SK-N-SH (cell line): ENCODE results near the gene BCAS3. TPM values are rescaled to one million over a fixed set of nuclear protein-coding genes. Genes with fewer than 3 reads are reported as not detected.

Experiments
- CTCF ChIA-PET: fragments of 300-600, 350-600 bp; formaldehyde crosslinking; extraction: SDS; loops from one replicate; lab custom pipeline; 2021; lab: Yijun Ruan, JAX
- POLR2A ChIA-PET: fragments of 350-600 bp; sonication (Branson Sonifier 250); formaldehyde crosslinking; extraction: SDS; loops from one replicate; lab custom pipeline; 2020; ENCODE audit warnings: antibody characterized with exemption, inconsistent platforms; lab: Yijun Ruan, JAX
- DNase-seq: peaks from one replicate; pipeline ENCODE4 v3.0.0; 2012
- H2AFZ ChIP-seq: fragments of 200-600 bp; sonication (generic); 2 replicates; pipeline ENCODE4 v1.8.1; 2016; ENCODE audit warnings: antibody characterized with exemption, mild to moderate bottlenecking, low read depth
- H3F3A ChIP-seq: fragments of 200-600 bp; sonication (generic); replicated peaks from 2 replicates; pipeline ENCODE3; 2016; ENCODE audit warnings: antibody characterized with exemption, mild to moderate bottlenecking; ENCODE audit not compliant: insufficient read depth
- H3K27ac ChIP-seq, 2 experiments: fragments of 200-500 bp in 1 of 2; fragments of 200-600 bp in 1 of 2; sonication (Bioruptor generic) in 1 of 2; sonication (generic), shearing (Covaris generic) in 1 of 2; 2 replicates each; pipeline versions ENCODE4 v1.5.1 to v1.6.1; 2014 to 2016; ENCODE audit warnings: low read depth in 2 of 2, inconsistent platforms in 1 of 2, low read length in 1 of 2, mild to moderate bottlenecking in 1 of 2, mixed read lengths in 1 of 2
- H3K27me3 ChIP-seq: fragments of 200-600 bp; sonication (generic), shearing (Covaris generic); 2 replicates; pipeline ENCODE4 v1.6.1; 2016; ENCODE audit warnings: mixed run types; ENCODE audit not compliant: insufficient read depth
- H3K36me3 ChIP-seq, 2 experiments: fragments of 200-500 bp in 1 of 2; fragments of 200-600 bp in 1 of 2; sonication (Bioruptor generic) in 1 of 2; sonication (generic) in 1 of 2; replicated peaks in 1 of 2; 2 replicates each; pipeline versions ENCODE3 to v1.5.1; 2014 to 2016; ENCODE audit warnings: low read length in 1 of 2, mild to moderate bottlenecking in 1 of 2; ENCODE audit not compliant: insufficient read depth in 2 of 2, control insufficient read depth in 1 of 2
- H3K4me1 ChIP-seq, 2 experiments: fragments of 200-500 bp in 1 of 2; fragments of 200-600 bp in 1 of 2; sonication (Bioruptor generic) in 1 of 2; sonication (generic), shearing (Covaris generic) in 1 of 2; 2 replicates each; pipeline versions ENCODE4 v1.5.1 to v1.6.1; 2014 to 2016; ENCODE audit warnings: low read depth in 1 of 2, low read length in 1 of 2, mixed run types in 1 of 2; ENCODE audit not compliant: insufficient read depth in 2 of 2, control insufficient read depth in 1 of 2
- H3K4me2 ChIP-seq: fragments of 200-600 bp; sonication (generic), shearing (Covaris generic); 2 replicates; pipeline ENCODE4 v1.6.1; 2017; ENCODE audit warnings: mixed run types
- H3K4me3 ChIP-seq, 2 experiments: fragments of 200-500 bp in 1 of 2; fragments of 200-600 bp in 1 of 2; sonication (Bioruptor generic) in 1 of 2; sonication (generic), shearing (Covaris generic) in 1 of 2; 2 replicates each; pipeline versions ENCODE4 v1.5.1 to v1.8.1; 2014 to 2016; ENCODE audit warnings: low read depth in 2 of 2, inconsistent platforms in 1 of 2, low read length in 1 of 2, mild to moderate bottlenecking in 1 of 2, mixed read lengths in 1 of 2, moderate library complexity in 1 of 2
- H3K79me2 ChIP-seq: fragments of 200-600 bp; sonication (generic); 2 replicates; pipeline ENCODE4 v1.8.1; 2017; ENCODE audit warnings: mild to moderate bottlenecking; ENCODE audit not compliant: insufficient read depth
- H3K9ac ChIP-seq: fragments of 200-600 bp; sonication (generic); 2 replicates; pipeline ENCODE4 v1.6.1; 2017; ENCODE audit warnings: mixed run types
- H3K9me2 ChIP-seq: fragments of 200-600 bp; sonication (generic); 2 replicates; pipeline ENCODE4 v1.6.1; 2017; ENCODE audit warnings: mixed run types
- H3K9me3 ChIP-seq: fragments of 200-600 bp; sonication (generic); 2 replicates; pipeline ENCODE4 v1.6.1; 2017; ENCODE audit warnings: mixed run types, mild to moderate bottlenecking, moderate library complexity
- H4K20me1 ChIP-seq: fragments of 200-600 bp; sonication (generic); 2 replicates; pipeline ENCODE4 v1.6.1; 2017; ENCODE audit warnings: mild to moderate bottlenecking, mixed run types; ENCODE audit not compliant: insufficient read depth
- CHD2 ChIP-seq: fragments of 150-350 bp; IDR thresholded peaks from 2 replicates; pipeline ENCODE4 v1.6.1; 2018; ENCODE audit warnings: low read length; ENCODE audit not compliant: partially characterized antibody
- CTCF ChIP-seq: fragments of 200-600 bp; sonication (generic); IDR thresholded peaks from 2 replicates; pipeline ENCODE4 v1.6.1; 2017; ENCODE audit warnings: antibody characterized with exemption, mild to moderate bottlenecking, moderate library complexity
- EP300 ChIP-seq, 2 experiments: IDR thresholded peaks; 2 replicates each; pipeline versions ENCODE4 v1.4.0 to v1.6.1; 2012; ENCODE audit warnings: borderline replicate concordance in 1 of 2, low read depth in 1 of 2, low read length in 1 of 2
- FOSL2 ChIP-seq: IDR thresholded peaks from 2 replicates; pipeline ENCODE4 v1.4.0; 2012; ENCODE audit warnings: low read depth, mild to moderate bottlenecking, moderate library complexity, borderline replicate concordance
- IRF3 ChIP-seq: fragments of 150-350 bp; IDR thresholded peaks from 2 replicates; pipeline ENCODE4 v1.6.1; 2016; ENCODE audit warnings: mild to moderate bottlenecking, low read depth, low read length
- MAX ChIP-seq: IDR thresholded peaks from 2 replicates; pipeline ENCODE4 v1.4.0; 2012; ENCODE audit warnings: low read depth
- NFIC ChIP-seq: IDR thresholded peaks from 2 replicates; pipeline ENCODE4 v1.4.0; 2012; ENCODE audit warnings: borderline replicate concordance
- NRF1 ChIP-seq: IDR thresholded peaks from 2 replicates; pipeline ENCODE4 v1.6.1; 2012; ENCODE audit warnings: low read depth, mild to moderate bottlenecking, low read length
- PBX3 ChIP-seq: IDR thresholded peaks from 2 replicates; pipeline ENCODE4; 2012
- RAD21 ChIP-seq: IDR thresholded peaks from 2 replicates; pipeline ENCODE4 v1.6.1; 2012; ENCODE audit warnings: mild to moderate bottlenecking, low read length
- RFX5 ChIP-seq: IDR thresholded peaks from 2 replicates; pipeline ENCODE4 v1.6.1; 2012; ENCODE audit warnings: mild to moderate bottlenecking, improper control_type of control experiment, low read length
- RXRA ChIP-seq: IDR thresholded peaks from 2 replicates; pipeline ENCODE4 v1.4.0; 2012; ENCODE audit warnings: low read depth, mild to moderate bottlenecking, borderline replicate concordance
- SIN3A ChIP-seq: IDR thresholded peaks from 2 replicates; pipeline ENCODE4 v1.6.1; 2012; ENCODE audit warnings: low read depth, mild to moderate bottlenecking, low read length, moderate library complexity, borderline replicate concordance
- TEAD4 ChIP-seq: IDR thresholded peaks from 2 replicates; pipeline ENCODE4 v1.4.0; 2012; ENCODE audit warnings: mild to moderate bottlenecking, borderline replicate concordance; ENCODE audit not compliant: insufficient read depth
- YY1 ChIP-seq: IDR thresholded peaks from 2 replicates; pipeline ENCODE4 v1.4.0; 2012; ENCODE audit warnings: low read depth, mild to moderate bottlenecking
- WGBS: methylation state at CpG from one replicate; pipeline ENCODE4 v1.1.6; 2017; ENCODE audit warnings: low lambda C conversion rate; 5-methylcytosine and 5-hydroxymethylcytosine counted together
- polyA plus RNA-seq, 3 experiments: library from polyadenylated mRNA; depleted of rRNA; stranded (reverse); fragments of >200 nt; gene quantifications; 2 replicates each; pipeline ENCODE4 v1.2.3, GENCODE V29; 2012

The BCAS3 gene
- polyA plus RNA-seq, 1 of the 3 experiments (the other 2 are of a cell fraction) = 5.9 TPM

GRCh38 chr17:60893475-60893874 is 215.8 kb downstream of the BCAS3 start:
- no peaks in the 10 kb centered on the region for H3K79me2 ChIP-seq
- TF ChIP-seq SIN3A = no peak
- TF ChIP-seq EP300 (IDR thresholded peaks at IDR 0.05; ENCODE audit: borderline replicate concordance in 1 of 2, low read depth in 1 of 2, low read length in 1 of 2) = no peak
- TF ChIP-seq TEAD4 = no peak
- no peak for TF ChIP-seq PBX3
- TF ChIP-seq RFX5 = no peak
- no peak for TF ChIP-seq CTCF
- TF ChIP-seq IRF3 = no peak
- TF ChIP-seq NFIC = no peak
- no peak for TF ChIP-seq YY1
- TF ChIP-seq MAX = no peak
- TF ChIP-seq, all 33 proteins: peak for 0
- CTCF ChIA-PET = no interaction called here
- Histone ChIP-seq H3K4me1 (peaks cover 0 to 11% of the 10 kb centered on the region in 2 experiments; a peak in 2 of 4 replicates), H3K36me3 (peaks cover 0 to 3% of the 10 kb centered on the region in 2 experiments), H4K20me1 (no peaks in the 10 kb centered on the region), H3K4me3 (no peak overlapping the region), H3K9ac (no peak overlapping the region), H3F3A (peaks cover 6% of the 10 kb centered on the region), H2AFZ (no peak overlapping the region), H3K9me3 (peaks cover 9% of the 10 kb centered on the region), H3K27me3 (no peaks in the 10 kb centered on the region), H3K4me2 (no peak overlapping the region), H3K9me2 (peaks cover 5% of the 10 kb centered on the region; the same call in 1 of the 2 replicates), H3K27ac (no peak overlapping the region)
- 83% methylated on average over 5 of the region's 5 CpGs for WGBS
- POLR2A ChIA-PET = no interaction called here
- no peak for DNase-seq

GRCh38 chr17:60896996-60897395 is 219.3 kb downstream of the BCAS3 start:
- POLR2A ChIA-PET = no interaction called here
- no peak overlapping the region for H3K27ac ChIP-seq
- no peak for DNase-seq
- H3K9me2 ChIP-seq = peaks cover 5% of the 10 kb centered on the region; the same call in 1 of the 2 replicates
- H3K9ac ChIP-seq = no peak overlapping the region
- H3K4me1 ChIP-seq = peaks cover 0 to 6% of the 10 kb centered on the region in 2 experiments; a peak in 2 of 4 replicates
- H3K4me3 ChIP-seq = no peak overlapping the region
- peaks cover 0 to 3% of the 10 kb centered on the region in 2 experiments for H3K36me3 ChIP-seq
- peaks cover 19% of the 10 kb centered on the region for H3F3A ChIP-seq
- TF ChIP-seq CHD2 (no peak), PBX3 (no peak), RAD21 (no peak), RFX5 (no peak), NRF1 (no peak), TEAD4 (no peak), FOSL2 (no peak), SIN3A (no peak), RXRA (no peak)
- CTCF ChIA-PET = no interaction called here
- H3K27me3 ChIP-seq = no peaks in the 10 kb centered on the region
- no peaks in the 10 kb centered on the region for H3K79me2 ChIP-seq
- no peak overlapping the region for H3K4me2 ChIP-seq
- no peaks in the 10 kb centered on the region for H4K20me1 ChIP-seq
- WGBS = 85% methylated on average over 1 of the region's 1 CpG
- H3K9me3 ChIP-seq = peaks cover 9% of the 10 kb centered on the region
- H2AFZ ChIP-seq = no peak overlapping the region
